Fibroblast of mammary gland (primary cell): Measurements from ENCODE around the gene SMU1.

Experiments used
- DNase-seq: peaks from one replicate; pipeline ENCODE4 v3.0.0-alpha.2; 2010; ENCODE audit warnings: low read depth
- H3K4me3 ChIP-seq: 2 replicates; pipeline ENCODE4 v1.5.1; 2011; ENCODE audit warnings: low read depth, mild to moderate bottlenecking, low read length, moderate library complexity; ENCODE audit not compliant: control insufficient read depth
- CTCF ChIP-seq: conservative IDR thresholded peaks from 2 replicates; pipeline ENCODE4 v1.5.1; 2011; ENCODE audit warnings: low read depth, low read length, inconsistent platforms; ENCODE audit not compliant: control insufficient read depth, insufficient read depth

The SMU1 gene

GRCh38 chr9:33080534-33080933 lies 4.1 kb upstream of the SMU1 start:
- no peak for DNase-seq
- H3K4me3 ChIP-seq, result no peak overlapping the region
- no peak for TF ChIP-seq CTCF

GRCh38 chr9:33068991-33069390 lies 7.5 kb downstream of the SMU1 start:
- DNase-seq, result no peak
- H3K4me3 ChIP-seq, result no peak overlapping the region
- TF ChIP-seq CTCF, result no peak

GRCh38 chr9:33065157-33066076 lies 11.1 kb downstream of the SMU1 start:
- no peak overlapping the region for H3K4me3 ChIP-seq
- DNase-seq, result no peak
- TF ChIP-seq CTCF, result no peak

GRCh38 chr9:33051144-33051543 lies 25.3 kb downstream of the SMU1 start:
- no peak for DNase-seq
- no peak for TF ChIP-seq CTCF
- H3K4me3 ChIP-seq, result no peak overlapping the region

GRCh38 chr9:33049680-33050361 lies 26.7 kb downstream of the SMU1 start:
- no peak overlapping the region for H3K4me3 ChIP-seq
- TF ChIP-seq CTCF, result no peak
- no peak for DNase-seq

- no peak for TF ChIP-seq CTCF
- H3K4me3 ChIP-seq, result no peak overlapping the region
- no peak for DNase-seq
These were observed 28.4 kb downstream of the SMU1 start for GRCh38 chr9:33048054-33048465.

- no peak overlapping the region for H3K4me3 ChIP-seq
- no peak for TF ChIP-seq CTCF
- no peak for DNase-seq
These were observed 30.4 kb downstream of the SMU1 start for GRCh38 chr9:33046061-33046460.
